ENCODE data around the gene NLRP4.

NLRP4 gene

GRCh38 chr19:55836340-55836739 is at the start of gene NLRP4:
Gene NLRP4, plus strand, starts transcription at chr19:55836540. Its CDS starts 15,541 bp downstream, at chr19:55852081.
- DNase-seq: no peak

- no peak for DNase-seq
Observed at GRCh38 chr19:55795021-55795420, 41.3 kb upstream of the NLRP4 start.

- DNase-seq: no peak
Observed at GRCh38 chr19:55801416-55801815, 34.9 kb upstream of the NLRP4 start.

- DNase-seq: no peak
Observed at GRCh38 chr19:55802281-55802680, 34.1 kb upstream of the NLRP4 start.

- peak; percentile 98 for DNase-seq
Observed at GRCh38 chr19:55809381-55810058, 26.8 kb upstream of the NLRP4 start.

- no peak for DNase-seq
Observed at GRCh38 chr19:55811340-55811739, 25.0 kb upstream of the NLRP4 start.

- DNase-seq: no peak
Observed at GRCh38 chr19:55812449-55812848, 23.9 kb upstream of the NLRP4 start.

- no peak for DNase-seq
Observed at GRCh38 chr19:55813906-55814305, 22.4 kb upstream of the NLRP4 start.

- DNase-seq: no peak
Observed at GRCh38 chr19:55820037-55820436, 16.3 kb upstream of the NLRP4 start.

GRCh38 chr19:55830656-55831055 is 5.7 kb upstream of the NLRP4 start:
- no peak for DNase-seq

GRCh38 chr19:55831846-55832245 is 4.5 kb upstream of the NLRP4 start, which contains the start of gene NLRP11:
Gene NLRP11, minus strand, starts transcription at chr19:55831999. Its CDS starts 13,825 bp downstream, at chr19:55818174.
- no peak for DNase-seq

GRCh38 chr19:55832676-55833075 is 3.7 kb upstream of the NLRP4 start:
- no peak for DNase-seq

GRCh38 chr19:55838251-55838650 is 1.9 kb downstream of the NLRP4 start:
- no peak for DNase-seq

GRCh38 chr19:55838906-55839305 is 2.6 kb downstream of the NLRP4 start:
- DNase-seq: no peak

GRCh38 chr19:55855160-55855559 is 18.8 kb downstream of the NLRP4 start:
- no peak for DNase-seq

- DNase-seq: no peak
Observed at GRCh38 chr19:55857149-55857548, 20.8 kb downstream of the NLRP4 start.

- DNase-seq: no peak
Observed at GRCh38 chr19:55857974-55858373, 21.6 kb downstream of the NLRP4 start.

- no peak for DNase-seq
Observed at GRCh38 chr19:55858401-55858800, 22.1 kb downstream of the NLRP4 start.

- no peak for DNase-seq
Observed at GRCh38 chr19:55858969-55859368, 22.6 kb downstream of the NLRP4 start.

GRCh38 chr19:55866521-55866920 is 30.2 kb downstream of the NLRP4 start:
- no peak for DNase-seq

GRCh38 chr19:55867101-55867500 is 30.8 kb downstream of the NLRP4 start:
- no peak for DNase-seq

- DNase-seq: no peak
Observed at GRCh38 chr19:55870736-55871135, 34.4 kb downstream of the NLRP4 start.

- no peak for DNase-seq
Observed at GRCh38 chr19:55877211-55877610, 40.9 kb downstream of the NLRP4 start.

GRCh38 chr19:55882626-55883025 is 46.3 kb downstream of the NLRP4 start:
- DNase-seq: no peak

GRCh38 chr19:55898911-55899310 is 62.6 kb downstream of the NLRP4 start:
- no peak for DNase-seq

Data from NCI-H1105 (cell line).